ENCODE data around the gene OR2M7. TPM values are rescaled to one million over a fixed set of nuclear protein-coding genes. Genes with fewer than 3 reads are reported as not detected.

Gene OR2M7
- total and polyA plus RNA-seq, 8 donors = not detected

DNA sequence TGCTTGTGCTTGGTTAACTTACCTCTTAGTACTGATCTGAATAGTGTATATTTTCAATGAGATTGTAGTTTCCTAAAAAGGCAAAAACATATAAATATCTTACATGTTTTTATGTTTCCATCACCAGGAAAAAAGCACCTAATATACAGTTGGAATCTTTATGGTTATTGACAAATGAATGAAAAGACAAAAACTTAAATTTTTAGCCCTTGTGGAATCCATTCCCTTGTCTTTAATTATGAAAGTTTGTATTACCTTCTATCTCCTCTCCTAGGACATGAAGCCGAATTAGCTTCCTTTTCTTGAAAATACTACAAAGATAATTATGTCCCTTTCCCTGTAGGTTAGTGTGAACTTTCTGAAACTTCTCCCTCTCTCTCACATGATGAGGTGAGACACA is 21.0 kb downstream of the OR2M7 start, which contains the start of gene OR2T12:
Gene OR2T12, minus strand, starts transcription at position 101 of the 400 bp plus-strand sequence. CDS start 7,846 bp downstream, outside the sequence.
- intact Hi-C loops (cut with DNase I) = no loop called here
- TF ChIP-seq, protein P1, sequence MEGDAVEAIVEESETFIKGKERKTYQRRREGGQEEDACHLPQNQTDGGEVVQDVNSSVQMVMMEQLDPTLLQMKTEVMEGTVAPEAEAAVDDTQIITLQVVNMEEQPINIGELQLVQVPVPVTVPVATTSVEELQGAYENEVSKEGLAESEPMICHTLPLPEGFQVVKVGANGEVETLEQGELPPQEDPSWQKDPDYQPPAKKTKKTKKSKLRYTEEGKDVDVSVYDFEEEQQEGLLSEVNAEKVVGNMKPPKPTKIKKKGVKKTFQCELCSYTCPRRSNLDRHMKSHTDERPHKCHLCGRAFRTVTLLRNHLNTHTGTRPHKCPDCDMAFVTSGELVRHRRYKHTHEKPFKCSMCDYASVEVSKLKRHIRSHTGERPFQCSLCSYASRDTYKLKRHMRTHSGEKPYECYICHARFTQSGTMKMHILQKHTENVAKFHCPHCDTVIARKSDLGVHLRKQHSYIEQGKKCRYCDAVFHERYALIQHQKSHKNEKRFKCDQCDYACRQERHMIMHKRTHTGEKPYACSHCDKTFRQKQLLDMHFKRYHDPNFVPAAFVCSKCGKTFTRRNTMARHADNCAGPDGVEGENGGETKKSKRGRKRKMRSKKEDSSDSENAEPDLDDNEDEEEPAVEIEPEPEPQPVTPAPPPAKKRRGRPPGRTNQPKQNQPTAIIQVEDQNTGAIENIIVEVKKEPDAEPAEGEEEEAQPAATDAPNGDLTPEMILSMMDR (IDR thresholded peaks at IDR 0.05) = no peak
- Histone ChIP-seq H3K4me3 (no peak within 1 kb of the TSS), H3K9me3 (peaks cover 0 to 2% of the 10 kb centered on the region in 2 donors), H3K4me1 (no peaks in the 10 kb centered on the region), H3K27me3 (no peaks in the 10 kb centered on the region), H3K36me3 (no peaks in the 10 kb centered on the region), H3K27ac (no peak within 1 kb of the TSS)
- DNase-seq (no peak), ATAC-seq (no peak)

GRCh38 chr1:248288391-248288790 is 36.0 kb downstream of the OR2M7 start:
- no peaks in the 10 kb centered on the region for H3K27me3 ChIP-seq
- TF ChIP-seq, protein P1 (IDR thresholded peaks at IDR 0.05) = no peak
- no peak overlapping the region for H3K27ac ChIP-seq
- DNase-seq (no peak), ATAC-seq (no peak)
- H3K4me3 ChIP-seq = no peak overlapping the region
- H3K4me1 ChIP-seq = no peaks in the 10 kb centered on the region
- intact Hi-C loops (cut with DNase I) = no loop called here
- H3K9me3 ChIP-seq = no peaks in the 10 kb centered on the region
- H3K36me3 ChIP-seq = no peaks in the 10 kb centered on the region

DNA sequence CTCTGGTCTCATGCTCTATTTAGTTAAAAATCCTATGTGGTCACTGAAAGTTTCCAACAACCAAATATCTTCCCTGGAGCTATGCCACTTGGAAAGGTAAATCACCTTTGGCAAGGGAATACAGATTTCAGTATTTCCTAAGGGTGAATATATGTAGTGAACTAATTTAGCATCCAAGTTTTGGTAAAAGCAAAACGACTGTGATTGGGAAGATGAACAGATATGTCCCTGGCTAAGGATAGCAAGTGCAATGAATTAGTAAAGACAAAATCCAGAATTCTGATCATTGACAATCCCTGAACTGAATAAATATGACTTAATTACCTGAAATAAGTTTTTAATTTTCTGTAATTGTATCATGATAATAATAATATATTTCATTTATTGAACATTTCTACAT is 46.5 kb downstream of the OR2M7 start, which contains the start of gene OR2T33:
Gene OR2T33, minus strand, starts transcription at position 101 of the 400 bp plus-strand sequence. CDS start 4,162 bp downstream, outside the sequence.
- no peak within 1 kb of the TSS for H3K4me3 ChIP-seq
- H3K4me1 ChIP-seq = no peaks in the 10 kb centered on the region
- no peak within 1 kb of the TSS for H3K27ac ChIP-seq
- no peak for DNase-seq
- ATAC-seq = no peak
- TF ChIP-seq, protein P1 (IDR thresholded peaks at IDR 0.05) = no peak
- no peaks in the 10 kb centered on the region for H3K36me3 ChIP-seq
- H3K9me3 ChIP-seq = peaks cover 0 to 4% of the 10 kb centered on the region in 2 donors
- no peaks in the 10 kb centered on the region for H3K27me3 ChIP-seq
- intact Hi-C loops (cut with DNase I) = no loop called here

Other genes starting within 250 kb of the OR2M7 start
- not detected for gene OR2L13, start 229.4 kb downstream of the OR2M7 start, total RNA-seq
- gene OR2L13, start 229.4 kb downstream of the OR2M7 start, polyA plus RNA-seq (ENCODE audit: insufficient read length in 6 of 6) = not detected
- not detected for gene OR2M5, start 179.4 kb downstream of the OR2M7 start, total RNA-seq
- not detected for gene OR2M5, start 179.4 kb downstream of the OR2M7 start, polyA plus RNA-seq (ENCODE audit: insufficient read length in 6 of 6)
- gene OR2M2, start 149.7 kb downstream of the OR2M7 start, total RNA-seq = not detected
- not detected for gene OR2M2, start 149.7 kb downstream of the OR2M7 start, polyA plus RNA-seq (ENCODE audit: insufficient read length in 6 of 6)
- not detected for gene OR2M3, start 127.3 kb downstream of the OR2M7 start, total RNA-seq
- gene OR2M3, start 127.3 kb downstream of the OR2M7 start, polyA plus RNA-seq (ENCODE audit: insufficient read length in 6 of 6) = under 1 TPM; 0.01 to 0.07 (median 0.04) TPM
- gene OR2M4, start 93.2 kb downstream of the OR2M7 start, total RNA-seq = not detected
- gene OR2M4, start 93.2 kb downstream of the OR2M7 start, polyA plus RNA-seq (ENCODE audit: insufficient read length in 6 of 6) = under 1 TPM; 0.04 to 0.12 (median 0.08) TPM
- gene OR2T33, start 46.6 kb downstream of the OR2M7 start, total RNA-seq = not detected
- gene OR2T33, start 46.6 kb downstream of the OR2M7 start, polyA plus RNA-seq (ENCODE audit: insufficient read length in 6 of 6) = not detected
- gene OR2T12, start 21.1 kb downstream of the OR2M7 start, total RNA-seq = not detected
- under 1 TPM in 4 of 6 donors, not detected in 2; 0.03 to 0.07 (median 0.05) TPM for gene OR2T12, start 21.1 kb downstream of the OR2M7 start, polyA plus RNA-seq (ENCODE audit: insufficient read length in 6 of 6)
- not detected for gene OR14C36, start 24.2 kb upstream of the OR2M7 start, total RNA-seq
- not detected for gene OR14C36, start 24.2 kb upstream of the OR2M7 start, polyA plus RNA-seq (ENCODE audit: insufficient read length in 6 of 6)
- not detected for gene OR2T4, start 37.1 kb upstream of the OR2M7 start, total RNA-seq
- gene OR2T4, start 37.1 kb upstream of the OR2M7 start, polyA plus RNA-seq (ENCODE audit: insufficient read length in 6 of 6) = not detected
- not detected for gene OR2T6, start 51.2 kb upstream of the OR2M7 start, total RNA-seq
- gene OR2T6, start 51.2 kb upstream of the OR2M7 start, polyA plus RNA-seq (ENCODE audit: insufficient read length in 6 of 6) = not detected
- gene OR2T1, start 78.5 kb upstream of the OR2M7 start, total RNA-seq = not detected
- gene OR2T1, start 78.5 kb upstream of the OR2M7 start, polyA plus RNA-seq (ENCODE audit: insufficient read length in 6 of 6) = not detected
- gene OR2T2, start 121.1 kb upstream of the OR2M7 start, total RNA-seq = not detected
- gene OR2T2, start 121.1 kb upstream of the OR2M7 start, polyA plus RNA-seq (ENCODE audit: insufficient read length in 6 of 6) = not detected
- not detected for gene OR2T3, start 148.8 kb upstream of the OR2M7 start, total RNA-seq
- gene OR2T3, start 148.8 kb upstream of the OR2M7 start, polyA plus RNA-seq (ENCODE audit: insufficient read length in 6 of 6) = not detected
- not detected for gene OR2T5, start 164.0 kb upstream of the OR2M7 start, total RNA-seq
- not detected for gene OR2T5, start 164.0 kb upstream of the OR2M7 start, polyA plus RNA-seq (ENCODE audit: insufficient read length in 6 of 6)
- not detected for gene OR2G6, start 183.5 kb upstream of the OR2M7 start, total RNA-seq
- gene OR2G6, start 183.5 kb upstream of the OR2M7 start, polyA plus RNA-seq (ENCODE audit: insufficient read length in 6 of 6) = under 1 TPM in 4 of 6 donors, not detected in 2; 0.04 to 0.06 (median 0.04) TPM
- not detected for gene OR2T29, start 238.2 kb upstream of the OR2M7 start, total RNA-seq
- not detected for gene OR2T29, start 238.2 kb upstream of the OR2M7 start, polyA plus RNA-seq (ENCODE audit: insufficient read length in 6 of 6)